Suprapubic skin (tissue), 3 donors: ENCODE data around the gene KAZN.

Source experiments
- CTCF ChIP-seq, 2 donors: fragments of 200-600 bp in 1 of 2; fragments of 450-650 bp in 1 of 2; sonication (generic) in 1 of 2; IDR thresholded peaks; one replicate each; pipeline ENCODE4 v1.5.1; 2016 to 2019; ENCODE audit warnings: antibody characterized with exemption in 2 of 2, mild to moderate bottlenecking in 1 of 2, moderate library complexity in 1 of 2
- POLR2A ChIP-seq, 2 donors: fragments of 450-650 bp; IDR thresholded peaks; one replicate each; pipeline ENCODE4 v1.6.1; 2017; ENCODE audit warnings: antibody characterized with exemption in 2 of 2, mild to moderate bottlenecking in 2 of 2, moderate library complexity in 2 of 2

GRCh38 chr1:14972107-14972506 is 373.6 kb downstream of the KAZN start:
- TF ChIP-seq CTCF (IDR thresholded peaks at IDR 0.05) (no peak), POLR2A (IDR thresholded peaks at IDR 0.05) (no peak)
